Mesodermal cell (in vitro differentiated cells): ENCODE measurements around the gene DCDC1.

ENCODE experiments used
- H3K27ac ChIP-seq: 2 replicates; pipeline ENCODE4 v1.7.0; 2013; ENCODE audit warnings: mild to moderate bottlenecking, low read depth, low read length, moderate library complexity; ENCODE audit not compliant: severe bottlenecking
- H3K36me3 ChIP-seq: 2 replicates; pipeline ENCODE4 v1.7.1; 2013; ENCODE audit warnings: mild to moderate bottlenecking, low read length, moderate library complexity; ENCODE audit not compliant: control insufficient read depth, insufficient read depth
- H3K4me1 ChIP-seq: one replicate; pipeline ENCODE4 v1.7.1; 2013; ENCODE audit warnings: mild to moderate bottlenecking, low read length; ENCODE audit not compliant: insufficient read depth, control insufficient read depth, poor library complexity, severe bottlenecking
- H3K4me3 ChIP-seq: 2 replicates; pipeline ENCODE4 v1.7.0; 2013; ENCODE audit warnings: low read length, control low read depth, mild to moderate bottlenecking; ENCODE audit not compliant: insufficient read depth, poor library complexity, severe bottlenecking; ENCODE audit errors: extremely low read depth
- H3K9me3 ChIP-seq: 2 replicates; pipeline ENCODE4 v1.7.1; 2013; ENCODE audit warnings: mild to moderate bottlenecking, low read length, moderate library complexity; ENCODE audit not compliant: control insufficient read depth
- WGBS, 2 experiments: methylation state at CpG; one replicate each; pipeline ENCODE4 v1.1.5; 2013; ENCODE audit warnings: missing lambda C conversion rate in 2 of 2; ENCODE audit not compliant: insufficient coverage in 2 of 2; 5-methylcytosine and 5-hydroxymethylcytosine counted together

Gene DCDC1

DNA sequence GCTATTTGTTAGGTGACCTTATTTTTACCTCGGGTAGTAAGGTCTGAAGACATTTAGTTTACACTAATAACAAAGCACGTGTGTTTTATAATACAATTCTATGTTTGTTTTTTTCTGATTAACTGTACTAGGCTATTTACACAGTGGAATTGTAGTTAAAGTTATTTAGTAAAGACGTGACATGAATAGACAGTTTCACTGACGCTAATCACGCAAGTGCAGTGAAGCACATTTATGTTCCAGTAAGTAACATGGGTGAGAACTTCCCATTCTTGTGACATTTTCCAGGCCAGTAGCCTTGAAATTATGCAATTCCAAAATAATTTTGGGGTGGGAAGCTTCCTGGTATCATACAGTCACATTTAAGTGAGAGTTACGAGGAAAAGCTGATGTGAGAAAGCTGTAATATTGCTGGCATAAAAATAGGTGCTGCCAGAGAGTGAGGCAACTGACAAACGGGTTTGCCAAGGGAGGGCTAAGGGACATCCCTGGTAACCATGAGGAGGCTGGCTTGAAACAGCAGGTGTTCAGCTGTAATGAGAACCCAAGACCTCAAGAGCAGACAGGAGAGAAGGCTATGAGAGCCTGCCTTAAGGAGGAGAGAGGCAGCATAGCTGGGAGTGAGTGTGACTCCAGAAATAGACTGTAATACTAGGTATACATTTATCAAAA is 378.8 kb downstream of the DCDC1 start:
- no peak overlapping the region for H3K4me3 ChIP-seq
- no peaks in the 10 kb centered on the region for H3K9me3 ChIP-seq
- H3K36me3 ChIP-seq = no peaks in the 10 kb centered on the region
- H3K4me1 ChIP-seq = no peaks in the 10 kb centered on the region
- H3K27ac ChIP-seq = no peak overlapping the region
- WGBS, 2 experiments = 82 to 92% methylated on average over 5 of the region's 7 CpGs

DNA sequence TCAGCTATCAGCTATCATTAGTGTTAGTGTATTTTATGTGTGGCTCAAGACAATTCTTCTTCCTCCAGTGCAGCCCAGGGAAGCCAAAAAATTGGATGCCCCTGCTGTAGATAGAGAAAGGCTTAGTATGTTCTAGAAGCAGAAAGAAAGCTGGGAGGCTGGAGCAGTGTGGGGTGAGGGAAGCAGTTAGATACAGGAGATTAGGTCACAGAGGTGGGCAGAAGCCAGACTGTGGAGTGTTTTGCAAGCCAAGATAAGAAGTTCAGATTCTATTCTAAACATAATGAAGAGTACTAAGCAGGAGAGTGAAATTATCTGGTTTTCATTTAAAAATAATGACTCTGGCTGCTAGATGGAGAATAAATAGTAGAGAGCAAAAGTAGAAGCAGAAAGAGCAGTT is 381.7 kb downstream of the DCDC1 start:
- Histone ChIP-seq H3K4me1 (peaks cover 13% of the 10 kb centered on the region), H3K4me3 (no peak overlapping the region), H3K9me3 (no peaks in the 10 kb centered on the region), H3K36me3 (no peaks in the 10 kb centered on the region), H3K27ac (no peak overlapping the region)

DNA sequence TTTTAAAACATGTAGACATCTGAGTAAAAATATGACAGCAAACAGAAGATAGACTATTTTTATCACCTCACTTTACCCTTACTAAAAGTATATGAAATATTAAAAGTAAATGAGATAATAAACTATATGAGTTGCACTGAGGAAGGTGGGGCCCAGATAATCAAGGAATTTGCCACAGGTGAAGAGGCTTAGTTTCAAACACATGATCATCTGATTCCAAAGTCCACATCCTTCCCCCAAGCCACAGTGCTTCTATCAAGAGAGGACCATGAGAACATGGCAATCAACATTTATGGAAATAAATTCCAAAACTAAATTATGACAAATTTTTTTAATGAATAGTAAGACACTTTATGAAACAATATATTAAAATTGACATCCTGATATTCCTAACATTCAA is 384.0 kb downstream of the DCDC1 start:
- Histone ChIP-seq H3K27ac (no peak overlapping the region), H3K4me3 (no peak overlapping the region), H3K9me3 (no peaks in the 10 kb centered on the region), H3K4me1 (peaks cover 13% of the 10 kb centered on the region), H3K36me3 (no peaks in the 10 kb centered on the region)

DNA sequence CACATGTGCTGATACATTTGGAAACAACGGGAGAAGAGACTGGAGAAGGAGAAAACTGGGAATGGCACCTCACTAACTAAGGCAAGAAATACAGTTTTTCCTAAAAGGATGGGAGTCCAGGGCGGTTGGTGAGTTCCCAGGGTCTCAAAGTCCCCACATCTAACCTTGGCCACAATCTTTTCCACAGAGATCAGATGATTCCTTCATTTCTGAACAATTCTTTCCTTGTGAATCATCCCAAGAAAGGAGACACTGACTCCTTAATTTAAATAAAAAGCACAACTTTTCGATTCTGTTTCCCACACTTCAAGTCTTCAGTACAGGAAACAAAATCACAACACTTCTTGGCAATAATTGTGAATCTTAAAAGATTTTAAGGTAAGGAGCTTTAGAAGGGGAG is 384.7 kb downstream of the DCDC1 start:
- 92 to 93% methylated on average over 1 to 2 of the region's 3 CpGs for WGBS, 2 experiments
- peaks cover 13% of the 10 kb centered on the region for H3K4me1 ChIP-seq
- peak overlapping the region; percentile 72 for H3K27ac ChIP-seq
- H3K36me3 ChIP-seq = no peaks in the 10 kb centered on the region
- no peak overlapping the region for H3K4me3 ChIP-seq
- H3K9me3 ChIP-seq = no peaks in the 10 kb centered on the region

DNA sequence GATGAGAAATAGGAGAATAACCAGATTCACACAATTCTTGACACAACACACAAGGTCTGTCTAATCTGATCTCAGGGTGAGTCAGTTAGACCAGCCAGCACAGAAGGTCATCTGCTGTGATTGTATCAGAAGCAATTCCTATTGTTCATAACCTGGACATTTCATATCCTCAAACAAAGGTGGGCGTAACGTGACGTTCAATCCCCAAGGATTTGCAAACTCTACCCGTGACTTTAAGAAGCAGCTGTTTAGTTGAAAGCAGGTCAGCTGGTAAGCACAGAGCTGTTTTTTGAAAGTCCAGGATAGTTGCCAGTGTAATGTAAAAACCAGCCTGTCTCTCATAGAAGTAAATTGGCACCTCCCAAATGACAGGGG is 385.1 kb downstream of the DCDC1 start:
- Histone ChIP-seq H3K27ac (peak overlapping the region; percentile 72), H3K36me3 (no peaks in the 10 kb centered on the region), H3K9me3 (no peaks in the 10 kb centered on the region), H3K4me3 (no peak overlapping the region), H3K4me1 (peaks cover 13% of the 10 kb centered on the region)
- no CpG with 5 or more reads among the region's 4 CpGs for WGBS, 2 experiments

DNA sequence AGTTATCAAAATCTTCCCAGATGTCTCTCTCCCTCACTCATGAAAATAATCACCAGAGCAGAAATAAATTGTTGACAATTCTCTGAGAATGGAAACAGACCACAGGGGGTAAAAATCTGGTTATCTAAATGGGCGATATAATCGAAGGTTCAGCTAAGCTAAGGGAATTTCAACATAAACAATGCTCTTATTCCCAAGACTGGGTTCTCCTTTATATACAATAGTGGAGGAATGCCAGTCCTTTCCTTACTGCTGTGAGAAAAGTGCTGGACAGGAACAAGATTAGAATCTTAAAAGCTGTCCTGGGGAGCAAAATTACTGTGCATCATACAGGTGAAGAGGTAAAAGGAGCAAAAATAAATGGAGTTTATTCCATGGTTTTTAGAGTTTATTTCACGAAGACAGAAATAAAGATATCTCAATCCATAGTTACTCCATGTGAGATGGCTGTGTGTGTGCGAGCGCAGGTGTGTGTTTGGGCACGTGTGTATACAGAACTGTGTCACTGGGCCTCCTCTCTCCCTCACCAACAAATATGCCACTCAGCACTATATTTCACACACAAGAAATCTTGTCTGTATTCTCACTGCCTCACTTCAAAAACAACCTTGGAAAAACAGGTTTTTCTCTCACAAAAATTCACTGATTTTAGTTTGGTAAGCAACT is 385.6 kb downstream of the DCDC1 start:
- Histone ChIP-seq H3K9me3 (no peaks in the 10 kb centered on the region), H3K4me3 (no peak overlapping the region), H3K36me3 (no peaks in the 10 kb centered on the region), H3K4me1 (peaks cover 13% of the 10 kb centered on the region), H3K27ac (peak overlapping the region; percentile 72)
- WGBS, 2 experiments = 80 to 100% methylated on average over 1 to 3 of the region's 6 CpGs

DNA sequence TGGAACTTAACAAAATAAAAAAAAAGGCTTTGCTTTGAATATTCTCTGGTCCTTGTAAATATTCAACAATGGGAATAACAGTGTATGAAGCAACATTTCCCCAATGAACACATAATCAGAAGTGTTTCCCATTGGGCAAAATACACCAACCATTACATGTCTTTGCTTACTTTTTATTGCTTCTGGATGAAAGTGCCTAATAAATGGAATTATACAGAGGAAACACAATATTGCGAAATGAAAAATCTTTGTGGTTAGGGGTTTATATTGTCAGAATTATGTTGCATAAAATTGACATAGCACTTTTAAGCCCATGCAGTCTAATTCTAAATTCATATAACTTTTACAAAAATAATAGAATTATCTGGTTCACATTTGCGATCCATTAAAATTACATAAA is 386.4 kb downstream of the DCDC1 start:
- Histone ChIP-seq H3K27ac (no peak overlapping the region), H3K36me3 (no peaks in the 10 kb centered on the region)
- no CpG with 5 or more reads among the region's 2 CpGs for WGBS, 2 experiments

DNA sequence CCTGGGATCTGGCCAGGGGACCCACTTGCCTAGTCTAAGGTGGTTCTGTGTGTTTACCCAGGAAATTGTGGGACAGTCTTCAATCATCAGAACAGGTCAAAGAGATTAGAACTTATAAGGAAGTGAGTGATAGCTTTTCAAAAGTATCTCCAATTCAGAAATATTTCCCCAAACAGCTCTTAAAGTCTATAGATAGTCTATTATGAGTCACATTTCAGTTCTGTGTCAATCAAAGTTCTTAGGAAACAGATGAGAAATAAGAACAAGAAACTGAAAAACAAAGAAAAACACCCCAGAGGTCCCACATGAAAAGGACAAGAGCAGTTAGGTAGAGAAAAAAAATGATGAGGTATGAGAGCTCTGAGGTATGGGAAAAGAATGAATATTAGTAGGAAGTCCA is 402.0 kb downstream of the DCDC1 start:
- Histone ChIP-seq H3K9me3 (peaks cover 4% of the 10 kb centered on the region), H3K4me1 (no peaks in the 10 kb centered on the region), H3K4me3 (no peak overlapping the region), H3K36me3 (no peaks in the 10 kb centered on the region), H3K27ac (no peak overlapping the region)

More for the DNA sequence above, 386.4 kb downstream of the DCDC1 start:
- Histone ChIP-seq H3K4me3 (no peak overlapping the region), H3K4me1 (peaks cover 13% of the 10 kb centered on the region), H3K9me3 (no peaks in the 10 kb centered on the region)

DNA sequence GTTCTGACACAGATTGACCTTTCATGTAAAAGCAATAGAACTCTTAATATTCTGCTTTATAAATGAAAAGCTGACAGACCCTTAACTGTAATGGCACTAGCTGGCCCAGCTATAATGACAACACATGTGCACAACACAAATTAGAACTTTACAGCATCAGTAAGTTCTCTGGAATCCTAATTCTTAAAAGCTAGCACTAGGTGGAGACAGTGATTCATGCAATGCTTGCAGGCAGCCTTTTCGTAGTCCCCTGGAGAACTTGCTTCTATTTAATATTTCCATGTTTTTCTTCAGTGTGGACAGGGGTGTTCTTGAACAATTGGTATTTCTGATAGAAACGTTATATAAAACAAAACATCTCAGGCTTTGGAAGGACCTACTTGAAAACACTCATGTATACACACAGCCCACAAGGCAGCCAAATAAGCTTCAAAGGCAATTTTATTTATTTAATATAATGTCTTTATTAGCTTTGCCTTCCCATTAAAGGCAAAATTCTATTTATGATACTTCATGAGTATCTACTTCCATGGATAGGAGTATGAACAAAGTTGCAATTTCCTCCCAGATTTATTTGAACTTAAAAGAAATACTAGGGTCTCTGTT is 409.0 kb downstream of the DCDC1 start:
- no peak overlapping the region for H3K4me3 ChIP-seq
- WGBS, 2 experiments = no CpG with 5 or more reads among the region's 2 CpGs
- H3K27ac ChIP-seq = no peak overlapping the region
- H3K9me3 ChIP-seq = no peaks in the 10 kb centered on the region
- H3K36me3 ChIP-seq = no peaks in the 10 kb centered on the region
- H3K4me1 ChIP-seq = no peaks in the 10 kb centered on the region

DNA sequence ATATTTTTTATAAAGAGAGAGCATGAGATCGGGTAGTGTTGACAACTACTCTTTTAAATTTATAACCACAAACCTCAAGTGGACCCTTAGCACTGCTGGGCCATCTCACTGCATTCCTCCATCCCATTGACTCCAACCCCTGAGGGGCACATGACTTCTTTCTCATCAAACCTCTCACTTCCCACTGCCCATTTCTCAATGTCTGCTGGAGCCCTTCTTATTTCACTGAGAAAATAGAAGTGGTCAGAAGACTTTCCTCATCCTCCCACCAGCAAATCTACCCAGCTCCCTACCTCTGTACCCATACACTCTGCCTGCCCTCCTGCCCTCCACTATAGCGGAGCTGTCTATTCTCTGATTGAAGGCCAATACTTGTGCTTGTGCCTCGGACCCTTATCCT is 412.8 kb downstream of the DCDC1 start:
- Histone ChIP-seq H3K27ac (no peak overlapping the region), H3K36me3 (no peaks in the 10 kb centered on the region), H3K4me3 (no peak overlapping the region), H3K9me3 (no peaks in the 10 kb centered on the region), H3K4me1 (no peaks in the 10 kb centered on the region)
- 79 to 100% methylated on average over 2 to 3 of the region's 3 CpGs for WGBS, 2 experiments

DNA sequence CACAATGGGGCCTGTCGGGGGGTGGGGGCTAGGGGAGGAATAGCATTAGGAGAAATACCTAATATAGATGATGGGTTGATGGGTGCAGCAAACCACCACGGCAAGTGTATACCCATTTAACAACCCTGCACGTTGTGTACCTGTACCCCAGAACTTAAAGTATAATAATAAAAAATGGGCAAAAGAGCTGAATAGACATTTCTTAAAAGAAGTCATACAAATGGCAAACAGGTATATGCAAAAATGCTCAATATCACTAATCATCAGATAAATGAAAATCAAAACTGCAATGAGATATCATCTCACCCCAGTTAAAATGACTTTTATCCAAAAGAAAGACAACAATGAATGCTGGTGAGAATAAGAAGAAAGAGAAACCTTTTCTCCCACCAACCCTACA is 419.7 kb downstream of the DCDC1 start:
- no peaks in the 10 kb centered on the region for H3K4me1 ChIP-seq
- H3K4me3 ChIP-seq = no peak overlapping the region
- no peaks in the 10 kb centered on the region for H3K9me3 ChIP-seq
- WGBS, 2 experiments = no CpG with 5 or more reads among the region's 3 CpGs
- H3K27ac ChIP-seq = no peak overlapping the region
- no peaks in the 10 kb centered on the region for H3K36me3 ChIP-seq
